ENCODE measurements around the gene HRAS. TPM values are rescaled to one million over a fixed set of nuclear protein-coding genes. Genes with fewer than 3 reads are reported as not detected.

Gene HRAS
- total RNA-seq, 4 donors from 2014 or later: 56.7 to 106 (median 85.2) TPM

- peaks cover 0 to 4% (median 0%) of the 10 kb centered on the region in 3 donors for H3K4me1 ChIP-seq
- no peak for DNase-seq
- WGBS, 2 donors: 93 to 95% methylated on average over 8 to 13 of the region's 19 CpGs
- H3K9me3 ChIP-seq: no peaks in the 10 kb centered on the region
- H3K4me3 ChIP-seq: no peak overlapping the region
- TF ChIP-seq POLR2A (IDR thresholded peaks at IDR 0.05): no peak
- no peak for TF ChIP-seq CTCF (IDR thresholded peaks at IDR 0.05)
- intact Hi-C loops (cut with DNase I): no loop called here
- no peak overlapping the region for H3K27ac ChIP-seq
- peaks cover 4 to 58% (median 5%) of the 10 kb centered on the region in 3 donors for H3K36me3 ChIP-seq
- no peaks in the 10 kb centered on the region for H3K27me3 ChIP-seq
These were observed 46.8 kb downstream of the HRAS start for GRCh38 chr11:488579-488978.

- intact Hi-C loops (cut with DNase I): no loop called here
These were observed 47.3 kb downstream of the HRAS start for GRCh38 chr11:488062-488461.

GRCh38 chr11:487571-488021 is 47.8 kb downstream of the HRAS start:
- H3K27ac ChIP-seq: no peak overlapping the region
- WGBS, 2 donors: no CpG with 5 or more reads among the region's 22 CpGs
- no peaks in the 10 kb centered on the region for H3K27me3 ChIP-seq
- DNase-seq: no peak
- H3K4me1 ChIP-seq: peaks cover 0 to 4% (median 0%) of the 10 kb centered on the region in 3 donors
- TF ChIP-seq CTCF (IDR thresholded peaks at IDR 0.05): no peak
- no peak for TF ChIP-seq POLR2A (IDR thresholded peaks at IDR 0.05)
- H3K9me3 ChIP-seq: no peaks in the 10 kb centered on the region
- intact Hi-C loops (cut with DNase I): no loop called here
- H3K4me3 ChIP-seq: no peak overlapping the region
- peaks cover 0 to 48% (median 5%) of the 10 kb centered on the region in 3 donors for H3K36me3 ChIP-seq

More at GRCh38 chr11:488062-488461, 47.3 kb downstream of the HRAS start:
- Histone ChIP-seq H3K9me3 (no peaks in the 10 kb centered on the region), H3K4me1 (peaks cover 0 to 4% (median 0%) of the 10 kb centered on the region in 3 donors), H3K27ac (no peak overlapping the region), H3K4me3 (no peak overlapping the region), H3K36me3 (peaks cover 0 to 53% (median 5%) of the 10 kb centered on the region in 3 donors), H3K27me3 (no peaks in the 10 kb centered on the region)
- WGBS, 2 donors: 86% methylated on average over 4 of the region's 25 CpGs; no CpG with 5 or more reads in 1 of the 2 donors
- no peak for DNase-seq
- TF ChIP-seq CTCF (IDR thresholded peaks at IDR 0.05) (no peak), POLR2A (IDR thresholded peaks at IDR 0.05) (no peak)

GRCh38 chr11:486189-486588 is 49.2 kb downstream of the HRAS start:
- intact Hi-C loops (cut with DNase I): no loop called here
- Histone ChIP-seq H3K36me3 (peaks cover 0 to 42% (median 5%) of the 10 kb centered on the region in 3 donors), H3K4me1 (peaks cover 0 to 4% (median 0%) of the 10 kb centered on the region in 3 donors), H3K27ac (no peak overlapping the region), H3K27me3 (no peaks in the 10 kb centered on the region), H3K4me3 (no peak overlapping the region), H3K9me3 (no peaks in the 10 kb centered on the region)
- WGBS, 2 donors: 90 to 100% methylated on average over 2 to 11 of the region's 23 CpGs
- DNase-seq: no peak
- no peak for TF ChIP-seq POLR2A (IDR thresholded peaks at IDR 0.05)
- no peak for TF ChIP-seq CTCF (IDR thresholded peaks at IDR 0.05)

- intact Hi-C loops (cut with DNase I): no loop called here
- Histone ChIP-seq H3K4me1 (peaks cover 0 to 4% (median 0%) of the 10 kb centered on the region in 3 donors), H3K36me3 (peaks cover 0 to 32% (median 0%) of the 10 kb centered on the region in 3 donors), H3K4me3 (no peak overlapping the region), H3K27me3 (no peaks in the 10 kb centered on the region), H3K9me3 (no peaks in the 10 kb centered on the region), H3K27ac (no peak overlapping the region)
- 94 to 97% methylated on average over 13 to 29 of the region's 38 CpGs for WGBS, 2 donors
- no peak for DNase-seq
- no peak for TF ChIP-seq CTCF (IDR thresholded peaks at IDR 0.05)
- no peak for TF ChIP-seq POLR2A (IDR thresholded peaks at IDR 0.05)
These were observed 50.8 kb downstream of the HRAS start for GRCh38 chr11:484616-485015.

Small RNAs within 50 kb of the gene (small RNA-seq; reads per million reads assigned to genes)
- 28.3 to 71.4 (median 42.4) reads per million in 4 donors for gene MIR210

Other genes starting within 250 kb of the HRAS start
- 10 to 100 TPM in 1 of 4 donors, 1 to 10 TPM in 3; 5.3 to 15.3 (median 5.9) TPM for gene PGGHG, start 246.4 kb downstream of the HRAS start, total RNA-seq
- gene IFITM5, start 236.1 kb downstream of the HRAS start, total RNA-seq: not detected
- 10 to 100 TPM; 14.4 to 67.5 (median 50.3) TPM for gene IFITM2, start 227.8 kb downstream of the HRAS start, total RNA-seq
- 100 to 1,000 TPM in 1 of 4 donors, 10 to 100 TPM in 3; 26.3 to 133 (median 60.0) TPM for gene IFITM1, start 221.5 kb downstream of the HRAS start, total RNA-seq
- gene IFITM3, start 214.7 kb downstream of the HRAS start, total RNA-seq: 100 to 1,000 TPM in 2 of 4 donors, 10 to 100 TPM in 2; 45.3 to 159 (median 113) TPM
- 1 to 10 TPM in 3 of 4 donors, under 1 TPM in 1; 0.97 to 7.9 (median 3.3) TPM for gene B4GALNT4, start 166.1 kb downstream of the HRAS start, total RNA-seq
- 1,000 to 10,000 TPM in 1 of 4 donors, 100 to 1,000 TPM in 3; 314 to 1,016 (median 520) TPM for gene PKP3, start 141.4 kb downstream of the HRAS start, total RNA-seq
- 10 to 100 TPM; 15.5 to 35.1 (median 16.1) TPM for gene SIGIRR, start 120.6 kb downstream of the HRAS start, total RNA-seq
- 10 to 100 TPM; 11.0 to 22.1 (median 16.2) TPM for gene ANO9, start 93.6 kb downstream of the HRAS start, total RNA-seq
- gene PTDSS2, start 85.3 kb downstream of the HRAS start, total RNA-seq: 10 to 100 TPM; 15.8 to 34.3 (median 22.8) TPM
- gene RNH1, start 28.3 kb downstream of the HRAS start, total RNA-seq: 100 to 1,000 TPM; 206 to 378 (median 222) TPM
- gene LRRC56, start 2.0 kb upstream of the HRAS start, total RNA-seq: 1 to 10 TPM in 2 of 4 donors, under 1 TPM in 2; 0.35 to 2.3 (median 1.2) TPM
- gene LMNTD2, start 25.2 kb upstream of the HRAS start, total RNA-seq: 1 to 10 TPM; 2.1 to 4.6 (median 3.8) TPM
- gene RASSF7, start 25.4 kb upstream of the HRAS start, total RNA-seq: 10 to 100 TPM; 35.7 to 54.0 (median 44.4) TPM
- 10 to 100 TPM; 11.7 to 30.6 (median 24.2) TPM for gene PHRF1, start 40.9 kb upstream of the HRAS start, total RNA-seq
- gene IRF7, start 80.4 kb upstream of the HRAS start, total RNA-seq: 10 to 100 TPM; 16.9 to 26.3 (median 20.2) TPM
- not detected for gene CDHR5, start 89.4 kb upstream of the HRAS start, total RNA-seq
- gene SCT, start 91.6 kb upstream of the HRAS start, total RNA-seq: 1 to 10 TPM in 1 of 4 donors, not detected in 3; 5.3 TPM
- gene DRD4, start 101.7 kb upstream of the HRAS start, total RNA-seq: under 1 TPM in 1 of 4 donors, not detected in 3; 0.76 TPM
- gene DEAF1, start 159.6 kb upstream of the HRAS start, total RNA-seq: 10 to 100 TPM; 18.3 to 45.0 (median 25.4) TPM
- gene TMEM80, start 160.2 kb upstream of the HRAS start, total RNA-seq: 10 to 100 TPM; 16.1 to 55.3 (median 18.1) TPM
- 100 to 1,000 TPM; 163 to 367 (median 238) TPM for gene EPS8L2, start 170.7 kb upstream of the HRAS start, total RNA-seq
- gene TALDO1, start 211.9 kb upstream of the HRAS start, total RNA-seq: 100 to 1,000 TPM; 311 to 629 (median 504) TPM
- gene GATD1, start 241.9 kb upstream of the HRAS start, total RNA-seq: 10 to 100 TPM; 20.2 to 38.7 (median 21.6) TPM

Measured in esophagus squamous epithelium (tissue), 5 donors.